K562 (cell line): ENCODE data around the gene CHPF2. TPM values are rescaled to one million over a fixed set of nuclear protein-coding genes. Genes with fewer than 3 reads are reported as not detected.

ENCODE experiments used
- BDP1 ChIP-seq: IDR thresholded peaks from 3 replicates; pipeline ENCODE4 v1.6.1; 2011; ENCODE audit not compliant: insufficient read length, insufficient read depth
- CBX1 ChIP-seq: sonication (generic); IDR thresholded peaks from 2 replicates; pipeline ENCODE4 v1.6.1; 2016; ENCODE audit warnings: antibody characterized with exemption, low read depth, mild to moderate bottlenecking
- DIDO1 ChIP-seq: fragments of 450-650 bp; IDR thresholded peaks from 2 replicates; pipeline ENCODE4 v1.6.1; 2016; ENCODE audit warnings: low read depth, missing biosample characterization, missing genetic modification characterization
- ETS1 ChIP-seq: conservative IDR thresholded peaks from 2 replicates; pipeline ENCODE4 v1.6.1; 2011; ENCODE audit warnings: low read depth, mild to moderate bottlenecking, low read length; ENCODE audit not compliant: control insufficient read depth
- GATAD2B ChIP-seq: fragments of 450-650 bp; IDR thresholded peaks from 2 replicates; pipeline ENCODE4 v1.6.1; 2017; ENCODE audit warnings: mild to moderate bottlenecking, borderline replicate concordance
- KLF13 ChIP-seq: fragments of 450-650 bp; IDR thresholded peaks from 2 replicates; pipeline ENCODE4 v1.6.1; 2016; ENCODE audit warnings: missing genetic modification characterization, low read depth, mild to moderate bottlenecking, missing compliant biosample characterization, moderate library complexity, borderline replicate concordance
- NCOA2 ChIP-seq, 2 experiments: fragments of 450-650 bp; IDR thresholded peaks; 2 replicates each; pipeline ENCODE4 v1.6.1; 2018; ENCODE audit warnings: mild to moderate bottlenecking in 2 of 2, moderate library complexity in 1 of 2; ENCODE audit not compliant: partially characterized antibody in 2 of 2
- NFIX ChIP-seq: fragments of 250-450 bp; sonication (Bioruptor Pico); IDR thresholded peaks from 2 replicates; pipeline ENCODE4 v1.4.0; 2020; ENCODE audit warnings: low read depth, mild to moderate bottlenecking, moderate library complexity
- PKNOX1 ChIP-seq: fragments of 450-650 bp; IDR thresholded peaks from 2 replicates; pipeline ENCODE4 v1.6.1; 2016
- PREB ChIP-seq: sonication (generic); formaldehyde crosslinking; IDR thresholded peaks from 2 replicates; pipeline ENCODE4 v1.8.1; 2023; ENCODE audit warnings: mild to moderate bottlenecking, missing genetic modification reagents
- PTBP1 ChIP-seq: fragments of 200-400 bp; formaldehyde crosslinking; IDR thresholded peaks from 2 replicates; pipeline ENCODE4 v1.6.1; 2017; ENCODE audit warnings: low read depth, low read length
- PURB ChIP-seq: sonication (generic); formaldehyde crosslinking; IDR thresholded peaks from 2 replicates; pipeline ENCODE4 v1.9.0; 2021; ENCODE audit warnings: low read depth, mild to moderate bottlenecking, missing genetic modification reagents
- RAD21 ChIP-seq, 2 experiments: fragments of 250-450 bp in 1 of 2; fragments of 450-650 bp in 1 of 2; sonication (Bioruptor Pico) in 1 of 2; formaldehyde crosslinking in 1 of 2; IDR thresholded peaks in 1 of 2; conservative IDR thresholded peaks in 1 of 2; 2 replicates each; pipeline versions ENCODE4 v1.4.0 to v1.8.0; 2020 to 2022; ENCODE audit warnings: mild to moderate bottlenecking in 2 of 2, moderate library complexity in 1 of 2
- RFX7 ChIP-seq: fragments of 250-450 bp; sonication (Bioruptor Pico); IDR thresholded peaks from 2 replicates; pipeline ENCODE4 v1.5.1; 2021; ENCODE audit warnings: mild to moderate bottlenecking
- SAFB2 ChIP-seq: fragments of 200-400 bp; formaldehyde crosslinking; IDR thresholded peaks from 2 replicates; pipeline ENCODE4 v1.6.1; 2018; ENCODE audit warnings: borderline replicate concordance, low read length, low read depth, moderate library complexity; ENCODE audit not compliant: severe bottlenecking
- SUPT5H ChIP-seq: fragments of 450-650 bp; IDR thresholded peaks from 2 replicates; pipeline ENCODE4 v1.6.1; 2016
- TCFL5 ChIP-seq: fragments of 250-450 bp; sonication (Bioruptor Pico); conservative IDR thresholded peaks from 2 replicates; pipeline ENCODE4 v1.6.1; 2021; ENCODE audit warnings: mild to moderate bottlenecking, moderate library complexity, matching md5 sums
- XRCC4 ChIP-seq: IDR thresholded peaks from one replicate; pipeline ENCODE4 v1.6.1; 2011; ENCODE audit not compliant: insufficient read depth, insufficient read length; ENCODE audit errors: extremely low read depth
- ZBED1 ChIP-seq: IDR thresholded peaks from 2 replicates; pipeline ENCODE4 v1.6.1; 2014
- ZBTB12 ChIP-seq: fragments of 250-450 bp; sonication (Bioruptor Pico); IDR thresholded peaks from 2 replicates; pipeline ENCODE4 v1.4.0; 2020
- ZBTB9 ChIP-seq: fragments of 450-650 bp; formaldehyde crosslinking; IDR thresholded peaks from 2 replicates; pipeline ENCODE4 v1.4.0; 2020; ENCODE audit warnings: mild to moderate bottlenecking, moderate library complexity
- ZNF197 ChIP-seq: fragments of 200-800 bp; sonication (Bioruptor generic); IDR thresholded peaks from 2 replicates; pipeline ENCODE4 v1.6.1; 2016; ENCODE audit warnings: low read depth, missing genetic modification characterization, missing compliant biosample characterization
- polyA plus RNA-seq, 8 experiments: library from polyadenylated mRNA; depleted of rRNA in 4 of 8; stranded (reverse) in 5 of 8; unstranded in 3 of 8; fragments of >200 nt; fragmentation: Nextera tagmentation in 2 of 8; fragmentation: Illumina TruSeq in 1 of 8; extraction: Ambion mirVana in 2 of 8; extraction: Trizol in 1 of 8; gene quantifications; 2 replicates each; pipeline versions ENCODE4 v1.2.1 to v1.2.3, GENCODE V29; 2011 to 2014; ENCODE audit warnings: inconsistent platforms in 1 of 8, missing spikeins in 1 of 8
- total RNA-seq, 7 experiments: library from RNA; depleted of rRNA in 6 of 7; stranded (reverse); fragments of >200 nt in 6 of 7; fragmentation: Illumina TruSeq in 2 of 7; extraction: Trizol in 2 of 7; gene quantifications; 2 replicates each; pipeline versions ENCODE4 v1.2.1 to v1.2.3, GENCODE V29; 2011 to 2021; ENCODE audit warnings: low replicate concordance in 1 of 7

The CHPF2 gene
- total and polyA plus RNA-seq, 9 of the 15 experiments (the other 6 are each of a cell fraction or from before 2014, with no cell fraction given), result 0.08 to 32.8 (median 10.5) TPM

- TF ChIP-seq XRCC4, result no peak
- no peak for TF ChIP-seq NCOA2 (IDR thresholded peaks at IDR 0.05; ENCODE audit: partially characterized antibody in 2 of 2)
- no peak; the same call in 1 of the 2 replicates for TF ChIP-seq ZBED1
- TF ChIP-seq PKNOX1, result peak; percentile 84
- no peak for TF ChIP-seq GATAD2B
- TF ChIP-seq PREB (CRISPR knock-in tag), result no peak
- peak; percentile 99 for TF ChIP-seq ZBTB12 (CRISPR knock-in tag)
- no peak for TF ChIP-seq TCFL5 (CRISPR knock-in tag)
- TF ChIP-seq BDP1, result no peak
- TF ChIP-seq SAFB2, result no peak
- peak; percentile 81; the same call in 1 of the 2 replicates for TF ChIP-seq ZBTB9 (CRISPR knock-in tag)
- TF ChIP-seq SUPT5H, result peak; percentile 96
- TF ChIP-seq RAD21 (CRISPR knock-in tag; conservative IDR thresholded peaks at IDR 0.05 in 1 of 2, IDR thresholded peaks at IDR 0.05 in 1 of 2), result no peak
- peak; percentile 77 for TF ChIP-seq KLF13 (tag)
- peak; percentile 96 for TF ChIP-seq DIDO1 (tag)
- no peak for TF ChIP-seq NFIX (CRISPR knock-in tag)
- 0 out of 2 replicates have a peak, but pooled peaks have one; percentile 16 for TF ChIP-seq PTBP1
- no peak for TF ChIP-seq RFX7 (CRISPR knock-in tag)
- 0 out of 2 replicates have a peak, but pooled peaks have one; percentile 58 for TF ChIP-seq CBX1
- TF ChIP-seq PURB (CRISPR knock-in tag), result no peak
- peak; percentile 96 for TF ChIP-seq ETS1
- TF ChIP-seq ZNF197 (CRISPR knock-in tag), result peak; percentile 89; the same call in 1 of the 2 replicates
Measured at GRCh38 chr7:151226875-151227782, 5.2 kb upstream of the CHPF2 start, which contains the start of gene ABCF2 (continued).
